LNCaP clone FGC (cell line): Measurements from ENCODE around the gene SSC5D.
A peak's percentile ranks its signal among the peaks of the same experiment; 100 is the strongest.

Experiments
- DNase-seq: peaks from one replicate; pipeline ENCODE4 v3.0.0-alpha.2; 2011; ENCODE audit warnings: low read depth
- H3K4me3 ChIP-seq: 2 replicates; pipeline ENCODE4 v1.5.1; 2011; ENCODE audit warnings: mild to moderate bottlenecking, low read depth, low read length, control low read depth
- TF ChIP-seq, protein P1 (sequence below): IDR thresholded peaks from 2 replicates; pipeline ENCODE4 v1.5.1; 2012; ENCODE audit warnings: mild to moderate bottlenecking; ENCODE audit not compliant: control insufficient read depth, insufficient read depth; ENCODE audit errors: extremely low read depth

Gene SSC5D

DNA sequence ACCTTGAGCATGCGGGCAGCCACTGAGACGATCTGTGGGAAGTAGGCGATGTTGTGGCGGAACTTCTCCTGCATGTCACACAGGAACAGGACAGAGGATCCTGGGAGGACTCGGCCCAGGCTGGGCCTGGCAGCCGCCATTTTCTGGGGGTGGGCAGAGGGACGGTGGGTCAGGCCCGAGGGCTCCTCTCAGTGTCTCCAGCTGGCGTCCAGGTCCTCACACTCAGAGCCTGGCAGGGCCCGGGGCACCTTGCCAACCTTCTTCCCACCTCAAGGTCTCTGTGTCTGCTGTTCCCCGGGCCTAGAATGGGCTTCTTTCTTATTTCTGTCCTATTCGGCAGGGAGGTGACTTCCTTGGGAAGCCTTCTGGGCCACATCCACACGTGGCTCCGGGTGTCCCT is 31.9 kb upstream of the SSC5D start:
- no peak overlapping the region for H3K4me3 ChIP-seq
- DNase-seq = no peak
- TF ChIP-seq, protein P1, sequence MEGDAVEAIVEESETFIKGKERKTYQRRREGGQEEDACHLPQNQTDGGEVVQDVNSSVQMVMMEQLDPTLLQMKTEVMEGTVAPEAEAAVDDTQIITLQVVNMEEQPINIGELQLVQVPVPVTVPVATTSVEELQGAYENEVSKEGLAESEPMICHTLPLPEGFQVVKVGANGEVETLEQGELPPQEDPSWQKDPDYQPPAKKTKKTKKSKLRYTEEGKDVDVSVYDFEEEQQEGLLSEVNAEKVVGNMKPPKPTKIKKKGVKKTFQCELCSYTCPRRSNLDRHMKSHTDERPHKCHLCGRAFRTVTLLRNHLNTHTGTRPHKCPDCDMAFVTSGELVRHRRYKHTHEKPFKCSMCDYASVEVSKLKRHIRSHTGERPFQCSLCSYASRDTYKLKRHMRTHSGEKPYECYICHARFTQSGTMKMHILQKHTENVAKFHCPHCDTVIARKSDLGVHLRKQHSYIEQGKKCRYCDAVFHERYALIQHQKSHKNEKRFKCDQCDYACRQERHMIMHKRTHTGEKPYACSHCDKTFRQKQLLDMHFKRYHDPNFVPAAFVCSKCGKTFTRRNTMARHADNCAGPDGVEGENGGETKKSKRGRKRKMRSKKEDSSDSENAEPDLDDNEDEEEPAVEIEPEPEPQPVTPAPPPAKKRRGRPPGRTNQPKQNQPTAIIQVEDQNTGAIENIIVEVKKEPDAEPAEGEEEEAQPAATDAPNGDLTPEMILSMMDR = no peak

- TF ChIP-seq, protein P1 = no peak
- H3K4me3 ChIP-seq = no peak overlapping the region
- no peak for DNase-seq
Measured at GRCh38 chr19:55457683-55458457, 30.4 kb upstream of the SSC5D start.

DNA sequence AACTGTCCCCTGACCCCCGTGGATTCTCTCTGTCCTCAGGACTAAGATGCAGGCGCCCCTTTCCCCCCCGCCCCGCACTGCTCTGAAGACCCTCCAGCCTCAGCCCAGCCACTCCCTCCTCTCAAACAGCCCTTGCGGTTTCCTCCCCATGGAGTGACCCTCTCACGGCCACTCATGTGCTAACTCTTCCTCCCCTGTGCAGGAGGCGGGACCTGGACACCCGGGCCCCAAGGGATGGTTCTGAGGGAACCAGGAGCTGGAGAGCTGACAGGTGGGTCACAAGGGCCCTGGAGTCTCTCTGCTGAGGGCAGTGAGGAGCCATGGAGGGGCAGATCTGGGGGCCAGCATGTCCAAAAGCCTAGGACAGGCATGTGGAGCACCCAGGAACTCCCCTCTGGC is 28.7 kb upstream of the SSC5D start:
- no peak overlapping the region for H3K4me3 ChIP-seq
- TF ChIP-seq, protein P1 = no peak
- DNase-seq = no peak

DNA sequence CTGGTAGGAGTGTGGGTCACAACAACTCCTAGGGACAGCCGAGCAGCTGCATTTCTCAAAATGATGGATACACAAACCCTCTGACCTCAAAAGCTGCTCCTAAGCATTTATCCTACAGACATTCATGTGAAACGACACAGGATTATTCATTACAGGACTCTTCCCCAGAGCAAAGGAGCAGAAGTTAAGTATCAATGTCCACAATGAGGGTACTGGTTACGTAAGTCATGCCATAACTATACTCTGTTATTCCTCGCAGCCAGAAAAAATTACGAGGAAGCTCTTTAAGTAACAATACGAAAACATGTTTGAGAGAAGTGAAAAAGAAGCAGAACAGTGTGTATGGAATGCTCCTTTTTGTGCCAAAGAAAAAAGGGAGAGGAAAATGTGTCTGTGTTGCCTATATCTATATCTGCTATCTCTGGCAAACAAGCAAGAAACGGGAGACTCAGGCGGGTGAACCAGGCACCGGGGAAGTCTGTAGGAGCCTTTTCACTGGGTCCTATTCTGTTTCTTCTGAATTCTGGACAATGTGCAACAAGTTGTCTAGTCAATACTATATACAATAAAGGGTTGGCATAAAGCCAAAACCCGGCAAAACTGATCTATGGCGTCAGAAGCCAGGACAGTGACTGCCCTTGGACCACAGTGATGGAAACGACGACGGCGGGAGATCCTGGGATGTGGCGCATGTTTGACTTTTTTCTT is 28.1 kb upstream of the SSC5D start:
- no peak for DNase-seq
- TF ChIP-seq, protein P1 = no peak
- H3K4me3 ChIP-seq = peak overlapping the region; percentile 99

- TF ChIP-seq, protein P1 = no peak
- DNase-seq = peak; percentile 55
- peak overlapping the region; percentile 99 for H3K4me3 ChIP-seq
Measured at GRCh38 chr19:55460670-55461258, 27.5 kb upstream of the SSC5D start.

DNA sequence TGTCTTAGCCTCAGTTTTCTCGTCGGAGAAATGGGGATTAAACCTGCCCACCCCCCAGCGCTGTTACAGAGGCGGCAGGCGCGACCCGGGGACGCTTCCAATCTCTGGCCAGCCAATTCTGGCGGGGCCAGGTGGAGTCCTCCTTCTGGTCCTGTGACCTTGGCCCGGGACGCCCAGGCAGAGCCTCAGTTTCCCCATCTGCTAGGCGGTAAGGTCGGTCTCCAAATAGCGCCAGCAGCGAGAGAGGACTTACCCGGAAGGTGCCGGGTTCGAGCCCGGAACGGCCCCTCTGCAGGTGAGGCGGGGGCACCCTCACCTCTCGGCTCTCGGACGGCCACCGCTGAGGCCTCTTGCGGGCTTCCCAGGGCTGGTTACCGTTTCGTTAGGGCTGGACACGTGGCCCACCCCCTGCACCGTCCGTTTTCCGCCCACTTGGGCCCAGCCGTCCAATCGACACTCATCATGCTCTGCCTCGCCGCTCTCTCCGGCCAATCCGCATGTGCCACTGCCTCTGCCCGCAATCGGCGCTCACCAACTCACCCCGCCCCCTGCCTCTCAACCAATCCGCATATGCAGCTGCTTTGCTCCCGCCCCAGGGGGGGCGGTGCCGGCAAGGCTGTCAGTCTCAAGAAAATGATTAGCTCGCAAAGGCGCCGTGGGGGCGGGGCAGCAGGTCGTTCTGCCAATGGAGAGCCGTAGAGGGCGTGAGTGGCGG is 26.8 kb upstream of the SSC5D start, which contains the start of gene ISOC2:
ISOC2 (minus strand) TSS at position 384 of the 715 bp plus-strand sequence. CDS start 5,156 bp downstream, outside the sequence.
- peak; percentile 99 for DNase-seq
- H3K4me3 ChIP-seq = peak within 1 kb of the TSS; percentile 99
- TF ChIP-seq, protein P1 = no peak
